Heart right ventricle (tissue), 16 donors: ENCODE data around the gene NXPH1. TPM values are rescaled to one million over a fixed set of nuclear protein-coding genes. Genes with fewer than 3 reads are reported as not detected.

ENCODE experiments used
- ATAC-seq, 8 donors: fragments of 200-7000 bp; cut with Tn5 transposase; one replicate each; pipeline ENCODE4 v1.9.1; 2020; ENCODE audit warnings: mild to moderate bottlenecking in 8 of 8, moderate library complexity in 8 of 8, moderate number of reproducible peaks in 1 of 8
- DNase-seq, 2 donors: peaks; one replicate each; pipeline ENCODE4 v3.0.0-alpha.2; 2020
- H3K27ac ChIP-seq, 10 donors: fragments of 200-600 bp; sonication (generic) in 2 of 10; one replicate each; pipeline versions ENCODE4 v1.5.0 to v1.8.0; 2020 to 2022; ENCODE audit warnings: mild to moderate bottlenecking in 3 of 10
- H3K27me3 ChIP-seq, 7 donors: fragments of 200-600 bp; one replicate each; pipeline ENCODE4 v1.8.0; 2021 to 2022; ENCODE audit warnings: mild to moderate bottlenecking in 2 of 7
- H3K36me3 ChIP-seq, 9 donors: fragments of 200-600 bp; sonication (generic) in 1 of 9; one replicate each; pipeline versions ENCODE4 v1.5.0 to v1.8.0; 2020 to 2022; ENCODE audit warnings: mild to moderate bottlenecking in 2 of 9
- H3K4me1 ChIP-seq, 9 donors: fragments of 200-600 bp; sonication (generic) in 1 of 9; one replicate each; pipeline versions ENCODE4 v1.5.0 to v1.8.0; 2020 to 2022; ENCODE audit warnings: mild to moderate bottlenecking in 4 of 9
- H3K4me3 ChIP-seq, 10 donors: fragments of 200-600 bp; sonication (generic) in 2 of 10; one replicate each; pipeline versions ENCODE4 v1.5.0 to v1.8.0; 2020 to 2022; ENCODE audit warnings: mild to moderate bottlenecking in 7 of 10, moderate library complexity in 2 of 10
- H3K9me3 ChIP-seq, 11 donors: fragments of 200-600 bp in 10 of 11; sonication (generic) in 2 of 11; one replicate each; pipeline versions ENCODE4 v1.5.0 to v1.8.0; 2013 to 2022; ENCODE audit warnings: mild to moderate bottlenecking in 2 of 11, control low read depth in 1 of 11, moderate library complexity in 1 of 11
- CTCF ChIP-seq, 9 donors: fragments of 200-600 bp; sonication (generic) in 2 of 9; IDR thresholded peaks; one replicate each; pipeline versions ENCODE4 v1.5.0 to v1.8.0; 2021 to 2022; ENCODE audit warnings: antibody characterized with exemption in 9 of 9, mild to moderate bottlenecking in 5 of 9, moderate library complexity in 1 of 9
- WGBS, 2 donors: extraction: QIAGEN DNeasy Blood & Tissue Kit; methylation state at CpG; one replicate each; pipeline ENCODE4 v1.1.7; 2013; ENCODE audit warnings: inconsistent platforms in 1 of 2; 5-methylcytosine and 5-hydroxymethylcytosine counted together
- intact Hi-C, 10 donors: fragments of 100-400 bp; cut with DNase I; formaldehyde crosslinking; loops; one replicate each; pipeline versions ENCODE4 v1.11.1 to v1.14.2; 2022
- polyA plus RNA-seq, 2 donors: library from polyadenylated mRNA; stranded (reverse); fragments of 200-250 nt; gene quantifications; one replicate each; pipeline ENCODE4 v1.2.3, GENCODE V29; 2013
- total RNA-seq, 10 donors: library from RNA; stranded (reverse); fragmentation: NEBNext Ultra II Directional in 3 of 10; extraction: Animal tissue kit (Norgen Biotek cat#: 25700) in 3 of 10; gene quantifications; one replicate each; pipeline versions ENCODE4 v1.2.1 to v1.2.4, GENCODE V29; 2021 to 2023
- donor health status: Arrhythmogenic right ventricular cardiomyopathy.
- donor health status: ischemic (EF 13 %, LVEDD 7.1; RV severe dilation, severe dysfunction).
- donor health status: healthy with polysubstance abuse.
- donor health status: DM: no; HTN: yes; CAD: no.
- donor health status: DM: no; HTN: no; CAD: no.
- donor health status: ischemic (EF 25% LVEDD 6.9; RV normal size, moderate dysfunction).
- donor health status: ischemic (EF 25% LVEDD 5.7; RV mildly dilated, moderate dysfunction).
- donor health status: healthy.
- donor health status: DM: yes; HTN: yes; CAD: no.
- donor health status: Ischemic cardiomyopathy.
- donor health status: ischemic (EF 35%, LVEDD 5.7; RV mildly dilated, moderate dysfunction).
- donor health status: nonischemic (EF 11% LVEDD 7.7; RV severe dilation, severe dysfunction).
- donor health status: DM: yes; HTN: yes; CAD: no.
- donor health status: PGD.
- donor health status: ischemic (EF 29% LVEDD 5.4; RV normal size, mild dysfunction).
- donor health status: nonischemic (EF 23%, LVEDD 6.1; RV moderate dilation, normal function).

NXPH1 gene
- total and polyA plus RNA-seq, 12 donors = not detected

GRCh38 chr7:8436965-8437364 is 3.6 kb downstream of the NXPH1 start:
- no peaks in the 10 kb centered on the region for H3K9me3 ChIP-seq
- H3K4me1 ChIP-seq = peaks cover 0 to 21% (median 10%) of the 10 kb centered on the region in 9 donors
- H3K36me3 ChIP-seq = no peaks in the 10 kb centered on the region
- no peak overlapping the region for H3K27ac ChIP-seq
- H3K4me3 ChIP-seq = no peak overlapping the region
- intact Hi-C loops = no loop called here
- ATAC-seq = no peak
- 1 to 2% methylated on average over 15 of the region's 15 CpGs for WGBS, 2 donors
- TF ChIP-seq CTCF (IDR thresholded peaks at IDR 0.05) = peak in 8 of 9 donors; percentile 23 to 62 (median 46)
- H3K27me3 ChIP-seq = peaks cover 38 to 100% (median 99%) of the 10 kb centered on the region in 7 donors
- no peak for DNase-seq

GRCh38 chr7:8437606-8438005 is 4.2 kb downstream of the NXPH1 start:
- Histone ChIP-seq H3K36me3 (no peaks in the 10 kb centered on the region), H3K4me1 (peaks cover 0 to 26% (median 10%) of the 10 kb centered on the region in 9 donors), H3K27me3 (peaks cover 38 to 100% (median 99%) of the 10 kb centered on the region in 7 donors), H3K9me3 (no peaks in the 10 kb centered on the region), H3K27ac (no peak overlapping the region), H3K4me3 (no peak overlapping the region)
- intact Hi-C loops = no loop called here
- DNase-seq = no peak
- TF ChIP-seq CTCF (IDR thresholded peaks at IDR 0.05) = no peak
- no peak for ATAC-seq
- WGBS, 2 donors = 5 to 7% methylated on average over 8 of the region's 8 CpGs

- Histone ChIP-seq H3K36me3 (no peaks in the 10 kb centered on the region), H3K4me1 (peaks cover 0 to 25% (median 7%) of the 10 kb centered on the region in 9 donors), H3K4me3 (no peak overlapping the region), H3K27me3 (peaks cover 18 to 100% (median 98%) of the 10 kb centered on the region in 7 donors), H3K27ac (no peak overlapping the region), H3K9me3 (no peaks in the 10 kb centered on the region)
- DNase-seq (no peak), ATAC-seq (no peak)
- intact Hi-C loops = no loop called here
- no peak for TF ChIP-seq CTCF (IDR thresholded peaks at IDR 0.05)
- 9 to 13% methylated on average over 8 of the region's 8 CpGs for WGBS, 2 donors
Measured at GRCh38 chr7:8440670-8441069, 7.3 kb downstream of the NXPH1 start.

GRCh38 chr7:8441106-8441965 is 7.9 kb downstream of the NXPH1 start:
- WGBS, 2 donors = 2 to 4% methylated on average over 42 of the region's 42 CpGs
- Histone ChIP-seq H3K4me3 (no peak overlapping the region), H3K27me3 (peaks cover 14 to 100% (median 98%) of the 10 kb centered on the region in 7 donors), H3K36me3 (no peaks in the 10 kb centered on the region), H3K27ac (no peak overlapping the region), H3K9me3 (no peaks in the 10 kb centered on the region), H3K4me1 (peaks cover 0 to 24% (median 7%) of the 10 kb centered on the region in 9 donors)
- no peak for ATAC-seq
- intact Hi-C loops = no loop called here
- no peak for DNase-seq
- no peak for TF ChIP-seq CTCF (IDR thresholded peaks at IDR 0.05)
